SK-N-SH (cell line): Measurements from ENCODE around the gene SYT7.

ENCODE experiments used
- CTCF ChIP-seq: fragments of 200-600 bp; sonication (generic); IDR thresholded peaks from 2 replicates; pipeline ENCODE4 v1.6.1; 2017; ENCODE audit warnings: antibody characterized with exemption, mild to moderate bottlenecking, moderate library complexity
- ELF1 ChIP-seq: IDR thresholded peaks from 2 replicates; pipeline ENCODE4 v1.4.0; 2012
- EP300 ChIP-seq, 2 experiments: IDR thresholded peaks; 2 replicates each; pipeline versions ENCODE4 v1.4.0 to v1.6.1; 2012; ENCODE audit warnings: borderline replicate concordance in 1 of 2, low read depth in 1 of 2, low read length in 1 of 2
- FOSL2 ChIP-seq: IDR thresholded peaks from 2 replicates; pipeline ENCODE4 v1.4.0; 2012; ENCODE audit warnings: low read depth, mild to moderate bottlenecking, moderate library complexity, borderline replicate concordance
- FOXM1 ChIP-seq: IDR thresholded peaks from 2 replicates; pipeline ENCODE4 v1.4.0; 2012; ENCODE audit warnings: low read depth, mild to moderate bottlenecking
- GABPA ChIP-seq: IDR thresholded peaks from 2 replicates; pipeline ENCODE4 v1.4.0; 2012; ENCODE audit warnings: low read depth, mild to moderate bottlenecking
- JUND ChIP-seq: IDR thresholded peaks from 2 replicates; pipeline ENCODE4 v1.4.0; 2012
- POLR2AphosphoS5 ChIP-seq: IDR thresholded peaks from 2 replicates; pipeline ENCODE4 v1.6.1; 2012; ENCODE audit warnings: low read depth, low read length
- RAD21 ChIP-seq: IDR thresholded peaks from 2 replicates; pipeline ENCODE4 v1.6.1; 2012; ENCODE audit warnings: mild to moderate bottlenecking, low read length
- REST ChIP-seq: IDR thresholded peaks from 2 replicates; pipeline ENCODE4 v1.6.1; 2012; ENCODE audit warnings: mild to moderate bottlenecking, low read depth, low read length, moderate library complexity
- TAF1 ChIP-seq: IDR thresholded peaks from 2 replicates; pipeline ENCODE4 v1.6.1; 2012; ENCODE audit warnings: low read depth, mild to moderate bottlenecking, low read length, moderate library complexity, borderline replicate concordance
- TCF12 ChIP-seq: IDR thresholded peaks from 2 replicates; pipeline ENCODE4 v1.4.0; 2012
- YY1 ChIP-seq: IDR thresholded peaks from 2 replicates; pipeline ENCODE4 v1.4.0; 2012; ENCODE audit warnings: low read depth, mild to moderate bottlenecking
- ZBTB33 ChIP-seq: IDR thresholded peaks from 2 replicates; pipeline ENCODE4 v1.4.0; 2012; ENCODE audit warnings: low read depth, borderline replicate concordance

- TF ChIP-seq ZBTB33 (no peak), REST (no peak), CTCF (no peak), YY1 (no peak), RAD21 (no peak), POLR2AphosphoS5 (no peak), TCF12 (no peak), EP300 (IDR thresholded peaks at IDR 0.05; ENCODE audit: borderline replicate concordance in 1 of 2, low read depth in 1 of 2, low read length in 1 of 2) (no peak), JUND (no peak), FOXM1 (no peak), ELF1 (no peak), GABPA (no peak), TAF1 (no peak), FOSL2 (no peak)
These were observed 108.6 kb downstream of the SYT7 start for GRCh38 chr11:61472282-61472681.
